MM.1S (cell line): ENCODE measurements around the gene MZB1.

Experiments
- EZH2 ChIP-seq: fragments of 300-600 bp; sonication (generic); optimal IDR thresholded peaks from 2 replicates; pipeline ENCODE3; 2017; ENCODE audit warnings: low read depth, mild to moderate bottlenecking, antibody characterized with exemption, low read length, mixed read lengths
- TF ChIP-seq, protein P1 (sequence below): fragments of 300-600 bp; sonication (generic); IDR thresholded peaks from 2 replicates; pipeline ENCODE4 v1.5.1; 2016; ENCODE audit warnings: antibody characterized with exemption, low read length, mixed read lengths

DNA sequence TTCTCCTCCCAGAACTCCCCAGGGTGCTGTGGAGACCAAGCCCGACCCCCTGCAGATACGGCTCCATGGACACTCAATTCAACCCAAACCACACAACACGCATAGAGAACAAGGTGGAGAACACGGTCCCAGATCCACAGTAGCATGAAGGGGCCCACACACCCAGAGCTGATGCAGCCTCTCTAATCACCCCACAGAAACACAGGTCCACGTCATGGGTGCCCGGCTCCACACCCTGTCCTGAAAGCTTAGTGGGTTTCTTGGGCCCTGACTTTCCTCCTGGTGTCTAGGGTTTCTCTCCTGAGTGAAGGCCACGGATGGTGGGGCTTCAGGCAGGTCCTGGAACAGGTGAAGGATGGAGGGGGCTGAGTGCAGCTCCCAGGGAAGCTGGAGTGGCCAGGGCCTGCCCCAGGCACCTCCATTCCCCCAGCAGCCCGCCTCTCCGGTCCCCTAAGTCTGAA, 5.1 kb downstream of the MZB1 start:
- TF ChIP-seq, protein P1, sequence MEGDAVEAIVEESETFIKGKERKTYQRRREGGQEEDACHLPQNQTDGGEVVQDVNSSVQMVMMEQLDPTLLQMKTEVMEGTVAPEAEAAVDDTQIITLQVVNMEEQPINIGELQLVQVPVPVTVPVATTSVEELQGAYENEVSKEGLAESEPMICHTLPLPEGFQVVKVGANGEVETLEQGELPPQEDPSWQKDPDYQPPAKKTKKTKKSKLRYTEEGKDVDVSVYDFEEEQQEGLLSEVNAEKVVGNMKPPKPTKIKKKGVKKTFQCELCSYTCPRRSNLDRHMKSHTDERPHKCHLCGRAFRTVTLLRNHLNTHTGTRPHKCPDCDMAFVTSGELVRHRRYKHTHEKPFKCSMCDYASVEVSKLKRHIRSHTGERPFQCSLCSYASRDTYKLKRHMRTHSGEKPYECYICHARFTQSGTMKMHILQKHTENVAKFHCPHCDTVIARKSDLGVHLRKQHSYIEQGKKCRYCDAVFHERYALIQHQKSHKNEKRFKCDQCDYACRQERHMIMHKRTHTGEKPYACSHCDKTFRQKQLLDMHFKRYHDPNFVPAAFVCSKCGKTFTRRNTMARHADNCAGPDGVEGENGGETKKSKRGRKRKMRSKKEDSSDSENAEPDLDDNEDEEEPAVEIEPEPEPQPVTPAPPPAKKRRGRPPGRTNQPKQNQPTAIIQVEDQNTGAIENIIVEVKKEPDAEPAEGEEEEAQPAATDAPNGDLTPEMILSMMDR, result no peak
- no peak for TF ChIP-seq EZH2
